GM12878 (cell line): ENCODE measurements around the gene ATL3. TPM values are rescaled to one million over a fixed set of nuclear protein-coding genes. Genes with fewer than 3 reads are reported as not detected.

ENCODE experiments used
- ATAC-seq: fragments of 200-7000 bp; cut with Tn5 transposase; 3 replicates; pipeline ENCODE4 v1.9.1; 2020; ENCODE audit warnings: mild to moderate bottlenecking, moderate library complexity
- BruUV-seq: library from RNA; stranded (reverse); fragments of 400-500 nt; replicated peaks from 2 replicates; lab custom pipeline; 2021; lab: Mats Ljungman, UMichigan
- CTCF ChIA-PET: fragments of 300-600 bp; sonication (Branson Sonifier 250); formaldehyde crosslinking; extraction: SDS; loops from one replicate; lab custom pipeline; 2021; ENCODE audit warnings: inconsistent platforms; lab: Yijun Ruan, JAX
- POLR2A ChIA-PET: fragments of 350-600 bp; formaldehyde crosslinking; extraction: SDS; loops from one replicate; lab custom pipeline; 2021; ENCODE audit warnings: inconsistent platforms; lab: Charles Lee
- RAD21 ChIA-PET: fragments of 300-600 bp; sonication (Branson Sonifier 250); formaldehyde crosslinking; loops from one replicate; lab custom pipeline; 2023; ENCODE audit warnings: antibody characterized with exemption; ENCODE audit not compliant: unreplicated experiment; lab: Charles Lee
- SMC1A ChIA-PET: fragments of 300-600 bp; sonication (Branson Sonifier 250); formaldehyde crosslinking; loops from one replicate; lab custom pipeline; 2023; ENCODE audit not compliant: unreplicated experiment, uncharacterized antibody; lab: Charles Lee
- DNase-seq: peaks from one replicate; pipeline ENCODE4 v3.0.0-alpha.2; 2011; ENCODE audit warnings: low read depth, low spot score
- FAIRE-seq: peaks from 3 replicates; lab custom pipeline; 2011; peaks lifted over from hg19 to GRCh38; lab: Jason Lieb, UNC
- H2AFZ ChIP-seq: 2 replicates; pipeline ENCODE4 v1.6.0; 2011; ENCODE audit warnings: low read depth, low read length, control low read depth; ENCODE audit not compliant: control insufficient read depth
- H3K27ac ChIP-seq: 2 replicates; pipeline ENCODE4 v1.5.1; 2011; ENCODE audit warnings: control low read depth; ENCODE audit not compliant: control insufficient read depth, insufficient read depth
- H3K27me3 ChIP-seq, 2 experiments: replicated peaks in 1 of 2; 2 replicates each; pipeline versions ENCODE4 v1.6.0 to v1.6.1; 2011; ENCODE audit warnings: low read length in 1 of 2; ENCODE audit not compliant: control insufficient read depth in 2 of 2, insufficient read depth in 2 of 2
- H3K36me3 ChIP-seq, 2 experiments: 2 replicates each; pipeline ENCODE4 v1.5.1; 2011; ENCODE audit warnings: low read length in 1 of 2; ENCODE audit not compliant: control insufficient read depth in 2 of 2, insufficient read depth in 2 of 2
- H3K4me1 ChIP-seq: 2 replicates; pipeline ENCODE4 v1.6.1; 2011; ENCODE audit warnings: mild to moderate bottlenecking, low read length, moderate library complexity, mixed read lengths; ENCODE audit not compliant: control insufficient read depth, insufficient read depth
- H3K4me2 ChIP-seq: 2 replicates; pipeline ENCODE4 v1.6.0; 2011; ENCODE audit warnings: control low read depth; ENCODE audit not compliant: control insufficient read depth, insufficient read depth
- H3K4me3 ChIP-seq: fragments of 200-600 bp; sonication (generic); 2 replicates; pipeline ENCODE4 v1.5.1; 2016
- H3K79me2 ChIP-seq: 2 replicates; pipeline ENCODE4 v1.6.0; 2011; ENCODE audit warnings: low read length; ENCODE audit not compliant: control insufficient read depth, insufficient read depth
- H3K9ac ChIP-seq: 2 replicates; pipeline ENCODE4 v1.8.0; 2011; ENCODE audit warnings: low read length, control low read depth, mixed read lengths; ENCODE audit not compliant: control insufficient read depth, insufficient read depth
- H3K9me3 ChIP-seq: replicated peaks from 3 replicates; pipeline ENCODE4 v1.5.1; 2011; ENCODE audit warnings: mild to moderate bottlenecking, low read length; ENCODE audit not compliant: control insufficient read depth, insufficient read depth
- H4K20me1 ChIP-seq: 2 replicates; pipeline ENCODE4 v1.6.0; 2011; ENCODE audit not compliant: control insufficient read depth, insufficient read depth
- CREB1 ChIP-seq: IDR thresholded peaks from 2 replicates; pipeline ENCODE4 v1.6.1; 2012; ENCODE audit warnings: low read depth, mild to moderate bottlenecking, inconsistent platforms
- EGR1 ChIP-seq, 2 experiments: IDR thresholded peaks; 1 replicate in 1 of 2; 2 replicates in 1 of 2; pipeline ENCODE4 v1.6.1; 2011 to 2012; ENCODE audit warnings: low read depth in 2 of 2, low read length in 2 of 2, borderline replicate concordance in 1 of 2, mild to moderate bottlenecking in 1 of 2, moderate library complexity in 1 of 2
- EZH2 ChIP-seq: IDR thresholded peaks from 2 replicates; pipeline ENCODE4 v1.6.1; 2012; ENCODE audit warnings: low read depth, mild to moderate bottlenecking, control low read depth, inconsistent platforms, low read length, borderline replicate concordance; ENCODE audit not compliant: control insufficient read depth
- HDAC2 ChIP-seq: fragments of 200-600 bp; sonication (generic); IDR thresholded peaks from 2 replicates; pipeline ENCODE4 v1.6.1; 2017
- RELA ChIP-seq: fragments of 450-650 bp; IDR thresholded peaks from 2 replicates; pipeline ENCODE4 v1.8.0; 2014; ENCODE audit warnings: borderline replicate concordance; ENCODE audit not compliant: partially characterized antibody
- SRF ChIP-seq, 2 experiments: IDR thresholded peaks; 2 replicates each; pipeline ENCODE4 v1.6.1; 2011; ENCODE audit warnings: low read depth in 2 of 2, low read length in 2 of 2, mild to moderate bottlenecking in 1 of 2, moderate library complexity in 1 of 2
- TARDBP ChIP-seq: IDR thresholded peaks from 2 replicates; pipeline ENCODE4 v1.6.1; 2016; ENCODE audit warnings: borderline replicate concordance
- WGBS: methylation state at CpG from one replicate; pipeline ENCODE4 v1.1.6; 2016; ENCODE audit warnings: low lambda C conversion rate; ENCODE audit not compliant: insufficient replicate concordance, insufficient coverage; ENCODE audit errors: missing lambda C conversion rate; 5-methylcytosine and 5-hydroxymethylcytosine counted together
- in situ Hi-C: fragments of 300-500 bp; cut with MboI; formaldehyde crosslinking; loops from 9 replicates; pipeline ENCODE4 v1.14.3; 2018; ENCODE audit warnings: mixed read lengths
- intact Hi-C: fragments of 100-400 bp; cut with micrococcal nuclease; formaldehyde crosslinking; loops from one replicate; pipeline ENCODE4 v1.14.2; 2022; ENCODE audit not compliant: unreplicated experiment
- polyA plus RNA-seq, 11 experiments: library from polyadenylated mRNA; depleted of rRNA in 4 of 11; unstranded in 6 of 11; stranded (reverse) in 5 of 11; fragments of >200 nt; fragmentation: Nextera tagmentation in 4 of 11; fragmentation: Illumina TruSeq in 1 of 11; extraction: Ambion mirVana in 4 of 11; extraction: Trizol in 1 of 11; gene quantifications; 1 replicate in 1 of 11; 2 replicates in 10 of 11; pipeline versions ENCODE4 v1.2.1 to v1.2.3, GENCODE V29; 2011 to 2016; ENCODE audit warnings: inconsistent platforms in 2 of 11, missing spikeins in 2 of 11, low read depth in 1 of 11
- total RNA-seq, 4 experiments: library from RNA; depleted of rRNA in 3 of 4; stranded (reverse); fragments of >200 nt in 3 of 4; fragmentation: Illumina TruSeq in 1 of 4; extraction: Trizol in 1 of 4; gene quantifications; 2 replicates each; pipeline versions ENCODE4 v1.2.1 to v1.2.3, GENCODE V29; 2013 to 2021
- TF ChIP-seq, protein P1 (sequence below), 3 experiments: IDR thresholded peaks in 2 of 3; conservative IDR thresholded peaks in 1 of 3; 2 replicates each; pipeline ENCODE4 v1.5.1; 2011; ENCODE audit warnings: low read depth in 3 of 3, low read length in 3 of 3, mild to moderate bottlenecking in 3 of 3, control low read depth in 2 of 3, moderate library complexity in 2 of 3, inconsistent platforms in 1 of 3, mixed read lengths in 1 of 3; ENCODE audit not compliant: control insufficient read depth in 2 of 3, insufficient read depth in 1 of 3; ENCODE audit errors: extremely low read depth in 1 of 3
- TF ChIP-seq, protein P2 (sequence below): fragments of 450-650 bp; IDR thresholded peaks from 2 replicates; pipeline ENCODE4 v1.6.1; 2017; ENCODE audit warnings: antibody characterized with exemption, mild to moderate bottlenecking, moderate library complexity
- TF ChIP-seq, protein P3 (sequence below): IDR thresholded peaks from 2 replicates; pipeline ENCODE4 v1.6.1; 2012; ENCODE audit warnings: low read length, inconsistent platforms

Gene ATL3
- total and polyA plus RNA-seq, 10 of the 15 experiments (the other 5 are each of a cell fraction or from before 2014, with no cell fraction given): 12.0 to 36.0 (median 21.5) TPM

DNA sequence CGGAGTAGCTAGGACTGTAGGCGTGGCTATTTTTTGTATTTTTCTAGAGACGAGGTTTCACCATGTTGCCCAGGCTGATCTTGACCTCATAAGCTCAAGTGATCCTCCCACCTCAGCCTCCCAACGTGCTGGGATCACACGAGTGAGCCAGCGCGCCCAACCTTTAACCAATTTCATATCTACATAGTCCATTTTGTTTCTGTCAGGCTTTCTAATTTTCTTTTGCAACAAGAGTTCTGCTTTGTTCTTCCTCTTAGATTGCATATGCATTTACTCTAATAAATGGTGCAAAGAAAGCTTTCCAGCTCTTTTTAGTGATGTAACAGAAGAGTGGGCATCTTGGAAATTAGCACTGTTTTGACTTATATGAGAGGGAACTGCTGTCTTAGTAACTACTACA, 23.4 kb upstream of the ATL3 start:
- no peak overlapping the region for H3K4me2 ChIP-seq
- H3K4me3 ChIP-seq: no peak overlapping the region
- no peak overlapping the region for H3K9ac ChIP-seq
- H4K20me1 ChIP-seq: no peaks in the 10 kb centered on the region
- H3K27ac ChIP-seq: no peak overlapping the region
- ATAC-seq (no peak), FAIRE-seq (no peak), DNase-seq (no peak)
- RAD21 ChIA-PET: no interaction called here
- no peaks in the 10 kb centered on the region for H3K27me3 ChIP-seq
- no peaks in the 10 kb centered on the region for H3K4me1 ChIP-seq
- no peak for TF ChIP-seq EGR1 (IDR thresholded peaks at IDR 0.05; ENCODE audit: borderline replicate concordance in 1 of 2, low read depth in 2 of 2, low read length in 2 of 2)
- H3K36me3 ChIP-seq: no peaks in the 10 kb centered on the region
- SMC1A ChIA-PET: interaction anchor here (0.9 to 1.4 kb wide), 5 partner anchors 8 to 44 kb away, joined by 3 to 8 read pairs (median 4); no protein-coding TSS in a partner anchor
- POLR2A ChIA-PET: interaction anchor here (0.6 to 1.2 kb wide), 2 partner anchors 8 to 245 kb away, joined by 3 to 8 read pairs; no protein-coding TSS in a partner anchor
- intact Hi-C loops (no loop called here), in situ Hi-C loops (no loop called here)
- no peaks in the 10 kb centered on the region for H3K9me3 ChIP-seq
- no peak overlapping the region for H2AFZ ChIP-seq
- BruUV-seq: no TSS peak
- WGBS: 91% methylated on average over 7 of the region's 7 CpGs
- CTCF ChIA-PET: interaction anchor here (0.9 to 1.9 kb wide), 3 partner anchors 13 to 216 kb away, joined by 4 to 10 read pairs (median 6); partner anchors contain the start of gene RTN3
- H3K79me2 ChIP-seq: no peaks in the 10 kb centered on the region

DNA sequence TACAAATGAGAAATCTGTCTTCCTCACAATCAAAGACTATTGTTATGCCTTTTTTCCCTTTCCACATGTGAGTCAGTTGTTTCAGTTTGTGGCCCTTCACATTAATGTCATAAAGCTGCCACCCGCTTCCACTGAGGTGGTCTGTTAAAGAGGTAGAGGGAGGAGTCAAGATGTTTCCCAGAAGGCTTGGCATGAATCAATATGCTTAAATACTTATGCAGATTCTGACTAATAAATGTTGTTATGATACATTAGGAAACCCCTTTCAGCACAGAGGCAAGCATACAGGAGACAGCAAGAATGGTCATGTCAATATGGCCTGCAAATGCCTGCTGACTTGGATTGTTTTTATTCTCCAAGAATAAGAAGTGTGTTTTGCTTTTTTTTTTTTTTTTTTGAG, 16.7 kb upstream of the ATL3 start:
- ChIA-PET CTCF (no interaction called here), POLR2A (interaction anchor here (1.2 kb wide), 1 partner anchor 256 kb away, joined by 4 read pairs; no protein-coding TSS in a partner anchor), SMC1A (interaction anchor here (0.7 to 1.6 kb wide), 2 partner anchors 10 to 46 kb away, joined by 3 to 5 read pairs; no protein-coding TSS in a partner anchor), RAD21 (no interaction called here)
- FAIRE-seq (no peak), ATAC-seq (peak; percentile 62), DNase-seq (no peak)
- 41% methylated on average over 1 of the region's 1 CpG for WGBS
- Histone ChIP-seq H4K20me1 (no peaks in the 10 kb centered on the region), H3K4me3 (no peak overlapping the region), H3K79me2 (peaks cover 25% of the 10 kb centered on the region), H3K27ac (no peak overlapping the region), H3K27me3 (no peaks in the 10 kb centered on the region), H2AFZ (no peak overlapping the region), H3K9me3 (no peaks in the 10 kb centered on the region), H3K36me3 (no peaks in the 10 kb centered on the region), H3K9ac (no peak overlapping the region), H3K4me1 (0 out of 2 replicates have a peak, but pooled peaks cover 5% of the 10 kb centered on the region), H3K4me2 (no peak overlapping the region)
- BruUV-seq: no TSS peak
- intact Hi-C loops (no loop called here), in situ Hi-C loops (no loop called here)
- TF ChIP-seq EZH2 (no peak), TARDBP (no peak), HDAC2 (no peak), RELA (no peak), CREB1 (no peak), SRF (IDR thresholded peaks at IDR 0.05; ENCODE audit: low read depth in 2 of 2, low read length in 2 of 2) (no peak)
- TF ChIP-seq, protein P1, sequence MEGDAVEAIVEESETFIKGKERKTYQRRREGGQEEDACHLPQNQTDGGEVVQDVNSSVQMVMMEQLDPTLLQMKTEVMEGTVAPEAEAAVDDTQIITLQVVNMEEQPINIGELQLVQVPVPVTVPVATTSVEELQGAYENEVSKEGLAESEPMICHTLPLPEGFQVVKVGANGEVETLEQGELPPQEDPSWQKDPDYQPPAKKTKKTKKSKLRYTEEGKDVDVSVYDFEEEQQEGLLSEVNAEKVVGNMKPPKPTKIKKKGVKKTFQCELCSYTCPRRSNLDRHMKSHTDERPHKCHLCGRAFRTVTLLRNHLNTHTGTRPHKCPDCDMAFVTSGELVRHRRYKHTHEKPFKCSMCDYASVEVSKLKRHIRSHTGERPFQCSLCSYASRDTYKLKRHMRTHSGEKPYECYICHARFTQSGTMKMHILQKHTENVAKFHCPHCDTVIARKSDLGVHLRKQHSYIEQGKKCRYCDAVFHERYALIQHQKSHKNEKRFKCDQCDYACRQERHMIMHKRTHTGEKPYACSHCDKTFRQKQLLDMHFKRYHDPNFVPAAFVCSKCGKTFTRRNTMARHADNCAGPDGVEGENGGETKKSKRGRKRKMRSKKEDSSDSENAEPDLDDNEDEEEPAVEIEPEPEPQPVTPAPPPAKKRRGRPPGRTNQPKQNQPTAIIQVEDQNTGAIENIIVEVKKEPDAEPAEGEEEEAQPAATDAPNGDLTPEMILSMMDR (IDR thresholded peaks at IDR 0.05 in 2 of 3, conservative IDR thresholded peaks at IDR 0.05 in 1 of 3; ENCODE audit: control insufficient read depth in 2 of 3, extremely low read depth in 1 of 3, insufficient read depth in 1 of 3, low read depth in 3 of 3, low read length in 3 of 3): no peak
- TF ChIP-seq, protein P2, sequence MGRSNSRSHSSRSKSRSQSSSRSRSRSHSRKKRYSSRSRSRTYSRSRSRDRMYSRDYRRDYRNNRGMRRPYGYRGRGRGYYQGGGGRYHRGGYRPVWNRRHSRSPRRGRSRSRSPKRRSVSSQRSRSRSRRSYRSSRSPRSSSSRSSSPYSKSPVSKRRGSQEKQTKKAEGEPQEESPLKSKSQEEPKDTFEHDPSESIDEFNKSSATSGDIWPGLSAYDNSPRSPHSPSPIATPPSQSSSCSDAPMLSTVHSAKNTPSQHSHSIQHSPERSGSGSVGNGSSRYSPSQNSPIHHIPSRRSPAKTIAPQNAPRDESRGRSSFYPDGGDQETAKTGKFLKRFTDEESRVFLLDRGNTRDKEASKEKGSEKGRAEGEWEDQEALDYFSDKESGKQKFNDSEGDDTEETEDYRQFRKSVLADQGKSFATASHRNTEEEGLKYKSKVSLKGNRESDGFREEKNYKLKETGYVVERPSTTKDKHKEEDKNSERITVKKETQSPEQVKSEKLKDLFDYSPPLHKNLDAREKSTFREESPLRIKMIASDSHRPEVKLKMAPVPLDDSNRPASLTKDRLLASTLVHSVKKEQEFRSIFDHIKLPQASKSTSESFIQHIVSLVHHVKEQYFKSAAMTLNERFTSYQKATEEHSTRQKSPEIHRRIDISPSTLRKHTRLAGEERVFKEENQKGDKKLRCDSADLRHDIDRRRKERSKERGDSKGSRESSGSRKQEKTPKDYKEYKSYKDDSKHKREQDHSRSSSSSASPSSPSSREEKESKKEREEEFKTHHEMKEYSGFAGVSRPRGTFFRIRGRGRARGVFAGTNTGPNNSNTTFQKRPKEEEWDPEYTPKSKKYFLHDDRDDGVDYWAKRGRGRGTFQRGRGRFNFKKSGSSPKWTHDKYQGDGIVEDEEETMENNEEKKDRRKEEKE: no peak
- TF ChIP-seq, protein P3, sequence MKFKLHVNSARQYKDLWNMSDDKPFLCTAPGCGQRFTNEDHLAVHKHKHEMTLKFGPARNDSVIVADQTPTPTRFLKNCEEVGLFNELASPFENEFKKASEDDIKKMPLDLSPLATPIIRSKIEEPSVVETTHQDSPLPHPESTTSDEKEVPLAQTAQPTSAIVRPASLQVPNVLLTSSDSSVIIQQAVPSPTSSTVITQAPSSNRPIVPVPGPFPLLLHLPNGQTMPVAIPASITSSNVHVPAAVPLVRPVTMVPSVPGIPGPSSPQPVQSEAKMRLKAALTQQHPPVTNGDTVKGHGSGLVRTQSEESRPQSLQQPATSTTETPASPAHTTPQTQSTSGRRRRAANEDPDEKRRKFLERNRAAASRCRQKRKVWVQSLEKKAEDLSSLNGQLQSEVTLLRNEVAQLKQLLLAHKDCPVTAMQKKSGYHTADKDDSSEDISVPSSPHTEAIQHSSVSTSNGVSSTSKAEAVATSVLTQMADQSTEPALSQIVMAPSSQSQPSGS: no peak
